GM19395 (cell line): ENCODE results near the gene RGMA.

ENCODE experiments used
- ATAC-seq: cut with Tn5 transposase; IDR thresholded peaks from one replicate; pipeline ENCODE4 v1.9.1; 2021; ENCODE audit warnings: mild to moderate bottlenecking, moderate library complexity; ENCODE audit not compliant: unreplicated experiment

Gene RGMA

DNA sequence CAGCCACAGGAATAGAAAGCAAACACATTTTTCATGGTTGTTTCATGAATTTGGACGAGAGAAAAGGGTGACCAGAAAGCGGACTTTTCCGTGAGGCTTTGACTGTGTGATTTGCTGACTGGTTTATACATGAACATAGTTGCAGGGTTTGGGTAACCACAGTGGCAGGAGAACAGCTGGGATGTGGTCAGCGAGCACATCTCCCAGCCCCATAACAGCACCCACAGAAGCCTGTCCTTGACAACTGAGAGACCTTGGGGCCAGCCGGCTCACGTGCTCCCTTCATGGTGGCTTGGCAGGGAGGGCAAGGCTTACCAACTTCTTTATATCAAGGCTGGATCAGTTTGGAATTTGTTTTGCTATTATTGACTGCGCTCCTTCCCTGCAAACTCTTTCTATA lies 13.2 kb upstream of the RGMA start:
- ATAC-seq, result no peak

DNA sequence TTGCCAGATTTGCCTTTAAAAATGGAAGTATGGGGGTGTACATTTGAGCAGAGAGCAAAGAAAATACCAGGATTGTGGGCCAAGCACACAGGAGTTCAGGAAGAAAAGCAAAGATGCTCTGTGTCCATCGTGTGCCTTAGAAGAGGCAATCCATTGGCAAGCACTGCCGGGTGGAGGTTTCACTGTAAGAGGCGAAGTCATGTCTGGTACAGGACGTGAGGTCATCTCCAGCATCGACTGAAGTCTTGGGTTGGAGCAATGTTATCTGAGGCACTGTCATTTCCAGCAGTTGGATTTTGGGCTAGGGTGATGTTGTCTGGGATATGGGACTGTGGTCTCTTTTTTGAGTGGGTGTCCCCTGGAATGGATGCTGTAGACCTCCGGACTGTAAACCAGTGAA lies 4.8 kb upstream of the RGMA start:
- ATAC-seq, result no peak

DNA sequence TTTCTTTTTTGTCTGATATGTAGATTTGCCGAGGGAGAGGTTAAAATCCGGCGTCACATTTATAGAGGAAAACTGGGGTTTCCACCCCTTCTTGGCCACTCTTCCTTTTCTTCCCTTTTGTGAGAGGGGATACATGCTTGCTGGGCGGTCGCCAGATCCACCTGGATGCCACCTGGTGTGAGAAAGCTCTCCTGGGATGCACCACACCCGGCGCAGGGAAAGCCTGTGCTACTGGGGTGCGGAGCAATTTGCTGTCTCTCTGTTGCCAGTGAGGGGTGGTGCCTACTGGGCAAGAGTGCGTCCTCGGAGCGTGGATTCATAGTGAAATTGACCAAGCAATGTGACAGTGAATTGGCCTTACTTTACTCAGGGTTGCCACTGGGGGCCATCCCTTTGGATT lies 2.5 kb upstream of the RGMA start:
- no peak for ATAC-seq

DNA sequence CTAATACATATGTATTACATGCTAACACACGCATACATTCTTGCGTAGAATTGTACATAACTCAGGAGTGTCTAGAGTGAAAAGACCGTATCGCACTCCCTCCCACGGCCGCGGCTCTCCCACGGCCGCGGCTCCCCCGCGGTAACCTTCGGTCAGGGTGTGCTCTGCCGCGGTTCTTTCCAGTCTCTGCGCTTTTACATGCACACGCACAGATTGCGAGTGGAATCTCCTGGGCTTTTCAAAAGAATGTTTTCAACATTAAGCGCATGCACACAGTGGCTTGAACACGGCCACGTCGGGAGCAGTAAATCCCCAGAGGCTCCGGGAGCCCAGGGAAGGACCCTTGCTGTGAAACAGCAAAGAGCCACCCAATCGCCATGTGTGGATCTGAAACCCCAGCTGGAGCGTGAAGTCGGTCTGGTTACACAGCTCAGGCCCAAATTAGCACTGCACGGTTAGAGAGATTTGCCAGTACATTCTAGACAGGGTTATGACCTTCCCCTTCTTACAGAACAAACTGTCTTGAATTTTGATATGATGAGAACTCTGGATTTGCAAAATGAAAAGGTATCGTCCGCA lies 805 bp upstream of the RGMA start:
- ATAC-seq, result no peak

DNA sequence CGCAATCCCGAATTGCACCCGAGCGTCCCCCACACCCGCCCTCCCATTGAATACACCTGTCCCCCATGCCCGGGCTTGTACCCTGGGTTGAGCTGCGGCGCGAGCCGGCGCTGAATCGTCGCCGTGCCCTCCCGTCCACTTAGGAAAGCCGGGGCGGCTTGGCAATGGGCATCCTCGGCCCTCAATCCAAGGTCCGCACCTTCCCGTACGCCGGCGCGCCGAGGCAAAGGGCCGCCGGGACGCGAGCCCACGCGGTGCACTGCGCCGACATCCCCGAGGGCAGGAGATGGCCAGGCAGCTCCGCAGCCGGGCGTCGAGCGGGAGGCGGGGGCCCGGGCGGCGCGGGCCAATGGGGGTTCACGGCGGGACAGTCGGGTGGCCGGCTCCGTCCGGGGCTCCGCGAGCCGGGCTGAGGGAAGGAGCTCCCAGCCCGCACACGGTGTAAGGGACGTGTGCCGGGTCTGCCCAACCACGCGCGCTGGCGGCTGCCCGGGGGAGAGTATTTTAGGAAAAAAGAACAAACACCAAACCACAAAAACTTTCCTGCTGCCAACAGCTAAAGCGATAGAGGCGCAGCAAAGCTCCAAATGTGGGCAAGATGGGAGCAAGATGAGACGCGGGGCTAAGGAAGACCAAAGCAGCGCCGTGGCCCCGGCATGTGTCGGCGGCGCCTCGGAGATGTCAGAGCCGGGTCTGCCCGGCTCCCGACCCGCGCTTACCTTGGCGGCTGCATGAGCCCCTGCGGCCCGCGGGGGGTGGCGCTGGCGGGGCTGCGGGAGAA lies 621 bp downstream of the RGMA start:
- ATAC-seq, result peak; percentile 30

DNA sequence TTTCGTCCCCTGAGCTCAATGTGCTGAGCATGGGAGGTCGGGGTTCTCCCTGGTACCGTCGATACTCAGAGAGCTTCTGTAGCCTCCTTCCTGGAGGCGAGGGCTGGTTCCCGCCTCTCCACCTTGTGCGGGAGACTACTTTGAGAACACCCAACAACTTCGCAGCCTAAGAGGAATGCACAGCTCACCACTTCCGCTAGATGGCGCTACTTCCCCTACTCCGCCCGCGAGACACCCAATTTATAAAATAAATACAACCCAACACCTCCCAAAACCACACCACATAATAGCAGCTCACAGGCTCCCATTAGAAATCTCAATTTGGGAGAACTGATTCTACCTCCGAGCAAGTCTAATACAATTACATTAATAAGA lies 1.2 kb downstream of the RGMA start:
- ATAC-seq, result peak; percentile 76

DNA sequence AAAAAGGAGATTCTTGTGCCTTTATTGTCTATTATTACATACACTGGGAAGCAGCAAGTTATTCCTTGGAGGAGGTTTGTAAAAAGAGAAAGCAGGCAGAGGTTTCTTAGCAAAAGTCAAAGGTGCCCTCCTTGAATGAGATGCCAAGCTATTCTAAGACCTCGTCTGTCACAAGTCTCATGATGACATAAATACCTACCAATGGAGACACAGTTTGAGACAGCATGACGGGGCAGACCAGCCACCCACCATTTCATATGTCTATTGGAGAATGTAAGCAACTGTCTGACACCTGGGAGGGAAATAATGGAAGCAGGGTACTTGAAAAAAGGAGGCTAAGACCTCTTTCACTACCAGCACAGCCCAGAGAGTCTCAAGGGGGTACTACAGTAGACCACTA lies 2.2 kb downstream of the RGMA start:
- no peak for ATAC-seq

DNA sequence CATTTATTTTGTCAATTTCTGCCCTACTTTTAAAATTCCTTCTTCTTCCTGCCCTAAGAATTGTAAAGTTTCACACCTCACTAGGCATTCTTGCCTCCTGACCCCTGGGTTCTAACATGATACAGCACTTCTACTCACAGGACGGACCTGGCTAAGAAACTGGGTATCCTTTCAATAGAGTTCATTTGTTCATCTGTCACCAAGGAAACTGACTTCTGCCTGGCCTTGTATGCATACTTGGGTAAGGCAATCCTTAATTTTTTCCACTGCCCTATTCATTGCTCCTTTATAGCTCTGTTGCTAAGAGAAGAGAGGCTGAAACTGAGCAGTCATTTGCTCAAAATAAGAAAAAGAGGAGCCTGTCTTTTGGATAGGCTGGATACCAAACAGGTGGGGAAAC lies 3.3 kb downstream of the RGMA start:
- no peak for ATAC-seq

DNA sequence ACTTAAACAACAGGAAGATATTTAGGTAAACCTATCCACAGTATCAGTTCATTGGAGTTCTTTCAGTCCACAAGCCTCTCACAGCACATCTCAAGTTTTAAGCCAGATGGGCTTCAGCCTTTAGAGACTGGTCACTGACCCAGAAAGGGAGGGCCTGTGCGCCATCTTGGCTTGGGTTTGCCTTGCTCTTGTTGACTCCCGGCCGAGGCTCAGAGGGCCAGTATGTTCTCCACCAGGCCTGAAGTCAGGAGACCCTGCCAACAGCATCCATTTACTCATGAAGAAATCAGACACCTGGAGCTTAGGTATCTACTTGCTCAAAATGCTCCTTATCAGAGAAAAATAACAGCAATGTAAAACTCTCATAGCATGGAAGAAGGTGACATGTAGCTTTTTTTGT lies 6.2 kb downstream of the RGMA start:
- no peak for ATAC-seq

DNA sequence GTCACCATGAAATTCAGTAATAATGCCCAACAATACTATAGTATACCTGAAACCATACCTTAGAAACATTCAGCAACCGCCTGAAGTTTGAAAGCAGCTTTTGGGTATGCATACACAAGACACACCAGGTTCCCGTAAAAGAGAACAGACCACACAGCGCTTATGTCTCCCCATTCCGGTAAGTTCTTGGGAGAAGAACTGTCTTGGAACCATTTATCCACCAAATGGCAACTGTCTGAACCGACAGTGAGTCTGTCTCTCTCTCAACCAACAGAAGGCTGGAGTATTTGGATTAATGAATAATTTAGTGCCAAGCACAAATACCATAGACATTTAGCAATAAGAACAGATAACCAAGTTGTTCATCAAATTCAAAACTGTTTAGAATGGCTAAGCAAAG lies 7.6 kb downstream of the RGMA start:
- no peak for ATAC-seq

DNA sequence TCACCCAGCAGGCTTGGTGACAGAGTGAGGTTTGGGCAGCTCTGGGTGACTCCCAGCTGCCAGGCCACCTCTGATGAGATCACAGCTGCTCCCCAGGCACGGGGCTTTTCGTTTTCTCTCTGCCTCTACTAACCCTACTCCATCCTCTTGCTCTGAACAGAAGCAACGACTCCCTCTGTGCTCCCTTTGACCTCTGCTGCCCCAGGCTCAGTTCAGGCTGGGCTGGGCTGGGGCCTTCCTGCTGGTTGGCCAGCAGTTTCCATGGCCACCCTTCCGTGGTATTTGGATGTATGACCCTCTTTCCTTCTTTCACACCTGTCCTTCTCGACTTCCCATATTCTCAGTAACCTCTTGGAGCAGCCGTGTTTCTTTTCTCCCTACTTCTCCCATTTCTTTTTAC lies 8.6 kb downstream of the RGMA start:
- no peak for ATAC-seq

DNA sequence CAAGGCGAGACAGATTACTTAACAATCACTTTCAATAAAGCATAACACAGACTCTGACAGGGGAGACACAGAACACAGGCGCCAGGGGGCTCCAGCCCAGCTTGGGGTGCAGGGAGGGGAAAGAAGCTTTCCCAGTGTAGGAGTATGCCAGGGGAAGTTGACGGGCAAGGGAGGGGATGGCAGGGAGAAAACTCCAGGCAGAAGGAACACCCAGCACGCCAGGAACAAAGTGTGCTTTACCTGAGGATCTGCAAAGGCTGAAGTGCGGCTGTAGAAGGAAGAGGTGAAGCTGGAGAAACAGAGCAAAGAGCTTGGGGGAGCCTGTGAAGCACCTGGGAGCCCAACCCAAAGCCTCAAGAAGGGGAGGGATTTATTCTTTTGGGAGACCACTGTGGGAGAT lies 12.1 kb downstream of the RGMA start:
- no peak for ATAC-seq

DNA sequence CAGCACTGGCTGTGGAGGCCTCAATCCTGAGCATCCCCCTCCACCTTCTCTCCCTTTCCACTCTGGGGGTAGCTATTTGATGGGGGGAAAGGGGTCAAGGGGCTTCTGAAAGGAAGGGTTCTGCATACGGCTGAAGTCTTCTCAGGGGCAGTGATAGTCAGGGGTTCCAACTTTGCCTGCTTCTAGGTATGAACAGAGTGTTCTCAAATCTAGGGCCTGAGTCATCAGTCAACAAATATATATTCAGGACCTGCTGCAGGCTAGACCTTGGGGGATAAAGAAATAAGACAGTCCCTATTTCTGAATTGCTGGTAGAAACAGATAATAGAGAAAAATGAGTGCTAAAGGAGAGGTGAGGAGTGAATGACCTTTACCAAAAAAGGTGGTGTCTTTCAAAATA lies 12.8 kb downstream of the RGMA start:
- ATAC-seq, result no peak

DNA sequence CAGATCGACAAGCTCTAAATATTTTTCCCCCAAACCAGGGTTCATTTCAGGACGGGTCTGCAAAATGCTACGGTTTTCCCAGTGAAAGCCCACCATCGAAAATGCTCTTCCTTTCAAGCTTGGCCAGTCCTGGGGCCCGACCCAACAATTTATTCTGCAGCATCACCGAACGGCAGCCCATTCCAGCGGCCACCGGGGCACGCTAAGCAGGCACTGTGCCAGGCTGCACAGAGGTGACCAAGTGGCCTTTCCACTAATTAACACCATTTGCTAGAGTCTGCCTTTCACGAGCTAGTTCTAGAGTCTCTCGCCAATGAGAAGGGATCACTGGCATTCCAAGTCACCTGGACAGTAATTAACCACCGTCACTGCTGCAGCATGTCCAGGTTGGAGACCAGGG lies 14.4 kb downstream of the RGMA start:
- ATAC-seq, result no peak

DNA sequence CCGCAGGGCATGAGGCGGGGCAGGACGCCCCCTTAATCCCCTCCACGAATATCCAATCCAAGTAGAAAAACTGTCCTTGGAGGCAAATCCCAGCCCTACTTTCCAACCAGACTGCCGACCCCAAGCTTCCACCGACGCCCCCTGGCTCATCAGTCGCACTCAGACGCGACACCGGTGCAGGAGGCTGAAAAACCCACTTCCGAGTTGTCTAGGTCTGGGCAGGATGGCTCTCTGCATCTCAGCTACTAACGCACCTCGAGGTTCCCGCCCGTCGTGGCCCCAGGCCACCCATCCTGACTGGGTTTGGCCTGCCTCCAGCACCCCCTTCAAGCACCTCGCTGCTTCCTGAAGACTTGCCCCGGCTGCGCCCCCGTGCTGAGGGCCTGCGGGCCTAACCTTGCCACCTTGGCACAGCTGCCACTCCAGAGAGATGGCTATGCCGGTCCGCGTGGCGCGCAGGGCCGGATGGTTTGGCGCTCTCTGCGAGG lies 15.5 kb downstream of the RGMA start:
- ATAC-seq, result no peak

DNA sequence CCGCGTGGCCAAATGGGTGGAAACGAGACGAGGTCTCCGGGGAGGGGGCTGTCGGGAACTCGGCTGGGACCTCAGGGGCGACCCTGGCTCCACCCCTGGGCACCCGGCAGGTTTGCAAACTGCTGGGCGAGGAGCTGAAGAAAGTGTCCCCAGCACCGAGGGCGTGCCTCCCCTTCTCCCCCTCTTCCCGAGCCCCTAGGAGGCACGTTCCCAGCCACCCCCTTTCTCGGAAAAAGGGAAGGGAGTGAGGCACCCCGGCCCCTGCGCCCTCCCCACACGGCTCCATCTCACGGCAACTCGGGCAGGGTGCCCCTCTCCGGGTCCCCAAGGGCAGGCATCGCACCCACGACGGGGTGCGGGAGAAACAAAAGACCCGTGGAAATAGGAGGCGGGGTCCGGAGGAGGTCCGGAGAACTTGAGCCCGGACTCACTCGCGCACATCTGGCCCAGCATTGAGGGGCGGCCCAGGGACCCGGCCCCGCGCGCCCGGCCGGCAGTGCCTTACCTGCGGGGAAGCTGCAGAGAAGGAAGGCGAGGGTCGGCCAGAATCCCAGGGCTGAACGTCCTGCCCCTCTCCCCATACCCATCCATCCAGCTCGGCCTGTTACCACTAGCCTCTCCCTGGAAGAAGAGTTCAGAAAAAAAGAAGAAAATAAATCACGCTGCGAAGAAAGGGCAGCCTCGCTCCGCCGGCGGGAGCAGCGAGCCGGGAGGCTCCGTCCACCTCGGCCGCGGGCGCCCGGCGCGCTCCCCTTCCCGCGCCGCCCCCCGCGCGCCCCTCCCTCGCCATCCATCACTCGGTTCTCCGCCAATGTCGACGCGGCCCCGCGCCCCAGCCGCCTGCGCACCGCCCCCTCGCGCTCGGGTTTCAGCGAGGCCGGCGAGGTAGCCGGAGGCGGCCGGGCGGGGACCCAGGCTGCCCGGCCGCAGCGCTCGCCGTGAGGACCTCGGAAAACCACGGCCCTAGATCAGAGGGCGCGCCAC lies 16.3 kb downstream of the RGMA start:
- ATAC-seq, result no peak

DNA sequence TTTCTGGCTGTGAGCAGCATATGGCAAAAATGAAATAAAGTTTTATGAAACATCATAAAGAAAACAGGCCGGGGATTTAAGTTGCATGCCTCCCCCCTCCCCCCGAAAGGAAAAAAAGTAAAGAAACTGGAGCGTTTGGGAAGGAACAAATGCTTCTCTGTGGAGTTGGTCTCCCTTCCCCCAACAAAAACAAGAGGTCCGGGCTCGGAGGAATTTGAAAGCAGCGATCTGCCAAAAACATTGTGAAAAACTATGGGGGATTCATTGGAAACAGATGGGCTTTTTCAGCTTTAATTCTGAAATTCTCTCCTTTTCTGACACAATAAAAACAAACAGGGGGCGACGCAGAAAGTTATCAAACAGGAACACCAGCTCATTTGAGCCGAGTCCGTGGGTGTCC lies 17.0 kb downstream of the RGMA start:
- no peak for ATAC-seq

DNA sequence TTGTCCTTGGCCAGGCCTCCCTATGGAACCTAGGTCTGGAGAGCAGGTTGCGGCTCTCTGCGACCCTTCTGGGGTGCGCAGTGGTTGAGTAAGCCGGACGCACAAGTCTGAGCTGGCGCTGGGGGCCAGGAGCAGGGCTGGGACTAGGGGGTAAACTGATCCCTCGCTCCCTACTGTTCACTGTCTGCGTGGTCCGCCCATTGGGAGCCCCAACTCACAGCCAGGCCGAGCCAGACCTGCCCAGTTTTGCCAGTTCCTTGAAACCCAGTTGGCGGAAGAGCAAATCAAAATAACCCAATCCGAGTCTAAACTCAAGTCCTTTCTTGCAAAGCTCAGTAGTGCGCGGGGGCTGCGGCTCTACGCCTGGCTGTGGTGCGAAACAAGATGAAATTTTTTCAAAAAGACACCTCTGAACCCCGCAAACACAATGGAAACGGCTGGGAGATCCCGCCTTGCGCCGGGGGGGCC lies 17.5 kb downstream of the RGMA start:
- ATAC-seq, result no peak

DNA sequence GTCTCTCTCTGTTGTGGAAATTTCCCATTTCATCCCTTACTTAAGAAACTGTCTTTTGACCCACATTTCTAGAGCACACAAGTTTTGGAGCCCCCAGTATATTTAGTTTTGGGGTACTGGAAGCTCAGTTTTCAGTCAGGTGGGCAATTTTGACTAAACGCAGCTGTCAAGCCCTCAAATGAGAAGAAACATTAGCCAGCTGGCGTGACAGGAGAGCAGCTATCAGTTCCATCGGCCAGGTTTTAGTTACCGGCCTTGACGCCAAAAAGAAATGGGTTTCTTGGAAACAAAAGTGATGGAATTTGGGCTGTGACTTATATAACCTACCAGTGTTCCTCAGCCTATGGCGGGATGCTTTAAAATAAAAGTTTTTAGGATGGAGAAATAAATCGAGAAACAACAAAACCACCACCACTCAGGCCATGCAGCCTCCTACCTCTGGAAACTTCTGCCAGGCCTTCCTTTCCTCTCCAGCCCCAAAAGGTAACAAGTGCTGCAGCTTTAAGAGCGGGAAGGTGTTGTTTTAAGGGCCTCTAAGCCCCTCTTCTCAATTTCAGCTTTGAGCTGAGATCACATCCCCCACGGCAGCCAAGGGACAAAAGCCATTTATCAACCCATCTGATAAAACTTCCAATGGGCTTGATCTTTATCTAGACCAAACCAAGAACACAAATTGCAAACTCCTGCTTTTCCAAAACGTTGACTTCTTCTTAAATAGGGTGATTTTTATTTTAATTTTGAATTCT lies 18.3 kb downstream of the RGMA start:
- ATAC-seq, result no peak

DNA sequence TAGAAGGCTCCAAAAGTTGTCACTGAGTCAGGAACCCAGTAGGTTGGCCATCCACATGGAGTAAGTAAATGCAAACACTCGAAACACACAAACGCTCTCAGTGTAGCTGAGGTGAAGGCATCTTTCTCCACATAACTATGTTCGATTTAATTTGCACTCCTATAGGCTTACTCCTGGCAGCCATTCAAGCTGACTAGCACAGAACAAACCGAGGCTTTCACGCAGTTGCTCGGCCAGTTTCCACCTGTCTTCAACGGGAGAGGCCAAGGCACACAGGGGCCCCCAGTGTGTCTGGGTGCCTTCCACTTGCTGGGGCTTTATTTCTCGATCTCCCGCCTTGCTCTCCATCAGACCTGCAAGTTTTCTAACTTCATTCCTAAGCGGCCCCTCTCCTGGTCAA lies 18.9 kb downstream of the RGMA start:
- no peak for ATAC-seq
